Activated T-helper 9 cell treated with anti-CD3 and anti-CD28 coated beads, Interleukin-2, amount 50 U/mL, for 16 hours (primary cell): Measurements from ENCODE around the gene LHFPL6.

Experiments
- DNase-seq: peaks from one replicate; pipeline ENCODE4 v3.0.0-alpha.2; 2020; ENCODE audit warnings: low read depth

The LHFPL6 gene

GRCh38 chr13:39554371-39554770 lies 48.6 kb downstream of the LHFPL6 start:
- no peak for DNase-seq

- DNase-seq: no peak
Observed at GRCh38 chr13:39552246-39552645, 50.7 kb downstream of the LHFPL6 start.

- DNase-seq: no peak
Observed at GRCh38 chr13:39550931-39551330, 52.1 kb downstream of the LHFPL6 start.

- no peak for DNase-seq
Observed at GRCh38 chr13:39547108-39547507, 55.9 kb downstream of the LHFPL6 start.

DNA sequence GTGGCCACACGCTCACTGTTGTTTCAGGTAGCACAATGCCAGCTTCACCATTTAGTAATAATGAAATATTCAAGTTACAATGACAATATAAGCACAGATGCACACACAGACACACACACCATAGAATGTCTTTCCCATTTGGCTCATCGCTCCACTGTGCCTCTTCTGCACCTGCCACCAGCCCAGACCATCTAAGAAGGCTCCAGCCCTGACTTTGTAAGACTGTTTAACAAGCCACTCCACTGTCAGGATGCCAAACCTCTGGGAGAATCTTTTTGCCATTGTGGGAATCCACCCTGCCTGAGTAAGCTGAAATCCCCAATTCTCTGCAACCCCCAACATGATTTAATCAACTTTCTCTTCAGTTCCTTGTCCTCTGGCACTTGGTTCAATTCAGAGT lies 60.6 kb downstream of the LHFPL6 start:
- DNase-seq: no peak

DNA sequence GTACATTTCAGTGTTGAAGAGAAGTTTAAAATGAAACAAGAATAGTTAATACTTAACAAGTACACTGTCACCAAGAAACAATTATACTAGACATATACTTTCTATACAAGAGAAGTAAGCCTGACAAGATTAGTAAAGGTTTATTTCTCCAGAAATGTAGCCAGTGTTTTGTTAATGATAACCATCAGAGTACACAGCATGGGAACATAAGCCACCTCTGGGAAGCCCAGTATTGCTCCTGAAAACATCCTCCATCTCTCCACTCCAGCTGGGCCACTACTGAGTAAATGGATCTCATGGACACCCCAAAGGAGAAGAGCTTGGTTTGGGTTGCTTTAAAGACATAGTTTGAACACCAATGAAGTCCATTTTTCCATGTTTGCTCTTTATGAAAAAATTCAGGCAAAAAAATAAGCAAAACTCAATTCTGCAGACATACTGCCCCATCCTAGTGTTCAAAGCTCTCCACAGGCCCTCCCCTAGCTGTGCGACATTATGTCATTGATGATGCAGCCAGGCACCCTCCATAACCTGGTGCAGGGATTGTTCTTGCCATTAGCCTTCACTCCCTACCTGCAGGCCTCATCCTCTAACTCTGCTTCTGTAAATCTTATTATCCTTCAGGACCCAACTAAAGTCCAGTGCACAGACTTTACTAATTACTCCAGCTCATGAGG lies 61.9 kb downstream of the LHFPL6 start:
- no peak for DNase-seq

- no peak for DNase-seq
Observed at GRCh38 chr13:39538816-39539790, 63.9 kb downstream of the LHFPL6 start.

- no peak for DNase-seq
Observed at GRCh38 chr13:39536906-39537305, 66.1 kb downstream of the LHFPL6 start.

- DNase-seq: no peak
Observed at GRCh38 chr13:39536274-39536673, 66.7 kb downstream of the LHFPL6 start.

DNA sequence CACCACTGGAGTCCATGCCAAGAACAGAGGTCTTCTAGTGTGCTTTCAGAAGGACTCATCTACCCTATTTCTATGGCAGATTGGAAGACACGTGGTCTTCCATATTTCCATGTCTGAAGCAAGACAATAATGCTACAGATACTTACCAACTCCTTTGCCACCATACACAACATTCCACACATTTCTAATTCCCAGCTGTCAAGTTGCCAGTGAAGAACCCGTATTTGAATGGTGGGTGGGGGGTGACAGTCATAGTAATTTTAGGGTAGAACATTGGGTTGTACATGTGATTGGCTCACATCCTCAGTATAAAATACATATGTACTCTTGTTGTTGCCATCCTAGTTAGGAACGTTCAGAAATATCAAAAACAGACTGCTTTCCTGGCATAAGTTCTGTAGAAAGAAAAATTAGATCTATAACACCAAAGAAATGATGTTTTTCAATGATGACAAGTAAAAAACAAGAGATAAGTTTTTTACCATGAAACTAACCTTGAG lies 69.3 kb downstream of the LHFPL6 start:
- DNase-seq: no peak

DNA sequence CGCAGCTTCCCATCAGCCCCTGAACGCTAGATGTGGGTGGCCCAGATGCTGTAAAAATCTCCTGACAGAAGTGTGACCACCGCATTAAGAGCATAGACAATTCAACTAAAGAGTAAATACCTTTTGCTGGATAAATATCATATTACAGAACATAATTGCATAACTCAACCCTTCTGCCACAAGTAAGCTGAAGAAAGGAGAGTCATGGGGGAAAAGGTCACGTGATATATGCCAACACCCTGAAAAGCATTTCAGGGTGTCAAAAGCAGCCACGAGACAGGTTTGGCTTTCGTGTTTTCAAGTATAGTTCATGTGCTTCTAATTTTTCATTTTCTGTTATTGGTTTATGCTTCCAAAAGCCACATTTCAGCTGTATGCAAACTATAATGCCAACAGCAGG lies 71.3 kb downstream of the LHFPL6 start:
- DNase-seq: no peak

- DNase-seq: no peak
Observed at GRCh38 chr13:39530916-39531315, 72.1 kb downstream of the LHFPL6 start.

DNA sequence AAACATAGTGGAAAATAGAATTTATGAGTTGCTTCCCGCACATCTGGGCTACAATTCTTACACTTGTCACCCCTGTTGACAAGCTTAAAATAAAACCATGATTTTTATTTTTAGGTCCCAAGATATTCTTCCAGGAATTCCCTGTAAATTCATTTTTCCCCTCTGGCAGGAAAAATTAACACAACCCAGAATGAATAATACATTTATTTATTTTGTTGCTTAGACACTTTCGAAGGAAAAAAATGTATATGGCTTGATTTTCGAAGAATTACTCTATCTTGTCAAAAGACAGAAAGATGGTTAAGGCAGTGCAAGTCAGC lies 74.4 kb downstream of the LHFPL6 start:
- DNase-seq: no peak

DNA sequence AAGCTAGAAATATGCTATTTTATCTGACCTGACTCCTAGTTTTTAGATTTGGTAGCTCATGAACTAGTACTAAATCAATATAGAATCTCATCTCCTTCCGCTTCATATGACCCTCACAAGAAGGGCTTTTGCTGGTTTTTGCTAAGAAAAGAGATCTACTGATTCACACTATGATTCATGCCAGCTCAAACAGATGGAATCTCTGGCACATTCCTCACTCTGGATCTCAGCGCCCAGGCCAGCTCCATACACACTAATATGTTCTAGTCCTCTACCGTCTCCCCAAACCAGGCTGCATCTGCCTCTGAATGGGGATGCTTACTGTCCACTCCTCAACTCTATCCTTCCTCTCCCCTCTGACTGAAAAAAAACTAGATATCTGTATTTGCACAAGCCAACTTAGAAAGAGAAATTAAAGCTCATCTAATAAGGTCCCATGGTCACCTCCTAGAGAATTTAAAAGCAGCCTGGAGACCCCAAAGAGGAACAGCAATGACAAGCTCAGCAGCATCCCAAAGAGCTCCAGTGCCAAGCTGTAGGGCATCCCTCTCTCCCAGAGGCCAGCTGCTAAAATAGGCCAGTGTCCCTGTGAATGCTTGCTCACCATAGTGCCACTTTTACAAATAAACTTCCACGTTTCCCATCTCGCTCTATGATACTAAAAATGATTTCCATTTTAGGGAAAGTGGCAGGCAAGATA lies 74.9 kb downstream of the LHFPL6 start:
- DNase-seq: no peak

- DNase-seq: no peak
Observed at GRCh38 chr13:39527301-39527700, 75.7 kb downstream of the LHFPL6 start.

DNA sequence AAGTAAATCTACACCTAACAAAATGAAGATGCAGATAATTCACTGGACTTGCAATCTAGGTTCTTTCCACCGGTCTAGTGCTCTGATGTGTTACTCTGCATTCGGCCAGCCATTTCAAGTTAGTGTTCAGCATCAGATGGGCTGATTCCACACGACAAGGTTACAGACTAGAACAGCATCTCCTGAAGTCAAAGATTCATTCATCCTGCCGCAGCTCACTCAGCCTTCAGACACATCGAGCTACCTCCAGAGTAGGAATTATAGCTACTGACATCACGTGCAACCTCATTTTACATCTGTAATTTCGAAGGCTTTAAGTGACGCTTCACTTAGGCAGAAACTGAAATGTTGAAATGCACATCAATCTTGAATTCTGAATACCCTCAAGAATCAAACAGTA lies 76.5 kb downstream of the LHFPL6 start:
- DNase-seq: no peak

- no peak for DNase-seq
Observed at GRCh38 chr13:39525506-39525905, 77.5 kb downstream of the LHFPL6 start.

- no peak for DNase-seq
Observed at GRCh38 chr13:39524795-39525194, 78.2 kb downstream of the LHFPL6 start.

DNA sequence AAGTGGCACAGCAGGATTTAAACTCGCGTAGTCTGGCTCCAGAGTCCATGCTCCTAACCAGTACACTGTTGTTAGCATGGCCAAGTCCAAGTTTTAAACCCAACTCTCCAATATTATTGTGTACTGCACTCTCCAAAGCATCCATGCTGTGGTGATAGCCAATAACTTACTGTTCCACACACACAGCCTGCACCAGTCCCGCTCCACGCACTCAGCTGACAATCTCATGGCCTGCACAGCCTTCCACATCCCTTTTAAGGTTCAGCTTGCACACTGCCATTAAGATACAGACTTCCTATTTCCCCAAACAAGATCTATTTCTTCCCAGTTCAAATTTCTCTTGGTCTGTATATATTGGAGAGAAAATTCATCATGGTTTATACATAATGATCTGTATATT lies 80.7 kb downstream of the LHFPL6 start:
- no peak for DNase-seq

- DNase-seq: no peak
Observed at GRCh38 chr13:39521701-39522100, 81.3 kb downstream of the LHFPL6 start.

GRCh38 chr13:39516096-39516495 lies 86.9 kb downstream of the LHFPL6 start:
- no peak for DNase-seq

- DNase-seq: no peak
Observed at GRCh38 chr13:39515224-39515714, 87.7 kb downstream of the LHFPL6 start.

DNA sequence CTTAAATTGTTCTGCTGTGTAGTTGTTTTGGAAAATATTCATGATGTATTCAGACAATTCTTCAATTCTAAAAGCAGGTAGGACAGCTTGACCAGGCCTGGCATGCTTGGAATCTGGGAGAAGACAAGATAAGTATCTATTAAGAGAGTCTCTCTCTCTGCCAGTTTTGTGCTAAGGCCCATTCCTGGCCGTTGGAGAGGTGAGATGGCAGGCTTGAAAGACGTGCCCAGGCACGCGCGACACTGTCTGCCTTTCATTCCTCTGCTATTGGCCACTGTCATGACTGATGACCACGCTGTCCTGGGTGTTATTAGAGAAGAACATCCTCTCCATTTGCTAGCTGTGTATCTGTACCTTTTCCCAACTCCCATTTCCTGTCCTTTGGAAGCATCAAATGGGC lies 90.3 kb downstream of the LHFPL6 start:
- DNase-seq: no peak
